ENCODE results near the gene LAMB2.
A peak's percentile ranks its signal among the peaks of the same experiment; 100 is the strongest.

LAMB2 gene

GRCh38 chr3:49166752-49167556 lies 34.1 kb upstream of the LAMB2 start:
- ATAC-seq (replicated peaks), result no peak
- Mint-ChIP-seq H3K36me3 (ENCODE audit: insufficient read depth) (peaks cover 21% of the 10 kb centered on the region), H3K9me3 (no peaks in the 10 kb centered on the region), H3K27me3 (no peaks in the 10 kb centered on the region), H3K27ac (peak overlapping the region; percentile 96 to 97), H3K4me1 (ENCODE audit: low read depth in 2 of 2) (peaks cover 21 to 31% of the 10 kb centered on the region in 2 donors), H3K4me3 (peak overlapping the region; percentile 97 to 99)
- DNase-seq, result no peak

GRCh38 chr3:49165771-49166751 lies 33.2 kb upstream of the LAMB2 start, which contains the start of gene CCDC71:
CCDC71 (minus strand) TSS chr3:49166331; CDS start chr3:49164208, 2,123 bp downstream.
- Mint-ChIP-seq H3K4me1 (ENCODE audit: low read depth in 2 of 2) (peaks cover 18 to 30% of the 10 kb centered on the region in 2 donors), H3K27me3 (no peaks in the 10 kb centered on the region), H3K27ac (peak within 1 kb of the TSS; percentile 96 to 97), H3K9me3 (no peaks in the 10 kb centered on the region), H3K36me3 (ENCODE audit: insufficient read depth) (peaks cover 26% of the 10 kb centered on the region), H3K4me3 (peak within 1 kb of the TSS; percentile 97 to 99)
- ATAC-seq (replicated peaks) (peak; percentile 83), DNase-seq (peak; percentile 62 to 70 (median 64))

GRCh38 chr3:49164983-49165720 lies 32.3 kb upstream of the LAMB2 start:
- DNase-seq (no peak), ATAC-seq (replicated peaks) (no peak)
- peak overlapping the region; percentile 96 to 97 for H3K27ac Mint-ChIP-seq
- H3K9me3 Mint-ChIP-seq, result no peaks in the 10 kb centered on the region
- H3K36me3 Mint-ChIP-seq (ENCODE audit: insufficient read depth), result peaks cover 27% of the 10 kb centered on the region
- H3K4me1 Mint-ChIP-seq (ENCODE audit: low read depth in 2 of 2), result peaks cover 15 to 28% of the 10 kb centered on the region in 2 donors
- H3K4me3 Mint-ChIP-seq, result peak overlapping the region; percentile 97 to 99
- no peaks in the 10 kb centered on the region for H3K27me3 Mint-ChIP-seq

- Mint-ChIP-seq H3K27me3 (no peaks in the 10 kb centered on the region), H3K36me3 (ENCODE audit: insufficient read depth) (peaks cover 32% of the 10 kb centered on the region), H3K9me3 (no peaks in the 10 kb centered on the region), H3K4me1 (ENCODE audit: low read depth in 2 of 2) (peaks cover 15 to 28% of the 10 kb centered on the region in 2 donors), H3K27ac (peak overlapping the region in 1 of 2 donors; percentile 97), H3K4me3 (no peak overlapping the region)
- no peak for DNase-seq
- ATAC-seq (replicated peaks), result no peak
Measured at GRCh38 chr3:49163609-49164008, 30.8 kb upstream of the LAMB2 start.

GRCh38 chr3:49162751-49163419 lies 30.0 kb upstream of the LAMB2 start:
- H3K27ac Mint-ChIP-seq, result no peak overlapping the region

GRCh38 chr3:49161808-49162530 lies 29.1 kb upstream of the LAMB2 start:
- no peak for ATAC-seq (replicated peaks)
- H3K36me3 Mint-ChIP-seq (ENCODE audit: insufficient read depth), result peaks cover 32% of the 10 kb centered on the region
- H3K27ac Mint-ChIP-seq, result no peak overlapping the region
- peaks cover 18 to 28% of the 10 kb centered on the region in 2 donors for H3K4me1 Mint-ChIP-seq (ENCODE audit: low read depth in 2 of 2)
- no peak for DNase-seq
- H3K4me3 Mint-ChIP-seq, result no peak overlapping the region
- H3K9me3 Mint-ChIP-seq, result no peaks in the 10 kb centered on the region
- H3K27me3 Mint-ChIP-seq, result no peaks in the 10 kb centered on the region

More at GRCh38 chr3:49162751-49163419, 30.0 kb upstream of the LAMB2 start:
- Mint-ChIP-seq H3K4me3 (no peak overlapping the region), H3K27me3 (no peaks in the 10 kb centered on the region), H3K9me3 (no peaks in the 10 kb centered on the region), H3K4me1 (ENCODE audit: low read depth in 2 of 2) (peaks cover 18 to 28% of the 10 kb centered on the region in 2 donors), H3K36me3 (ENCODE audit: insufficient read depth) (peaks cover 32% of the 10 kb centered on the region)
- DNase-seq, result no peak
- no peak for ATAC-seq (replicated peaks)

GRCh38 chr3:49161197-49161596 lies 28.3 kb upstream of the LAMB2 start:
- H3K4me1 Mint-ChIP-seq (ENCODE audit: low read depth in 2 of 2), result peaks cover 18 to 23% of the 10 kb centered on the region in 2 donors
- no peaks in the 10 kb centered on the region for H3K27me3 Mint-ChIP-seq
- H3K4me3 Mint-ChIP-seq, result no peak overlapping the region
- H3K27ac Mint-ChIP-seq, result no peak overlapping the region
- H3K9me3 Mint-ChIP-seq, result no peaks in the 10 kb centered on the region
- peaks cover 29% of the 10 kb centered on the region for H3K36me3 Mint-ChIP-seq (ENCODE audit: insufficient read depth)
- DNase-seq (no peak), ATAC-seq (replicated peaks) (no peak)

GRCh38 chr3:49158792-49159191 lies 25.9 kb upstream of the LAMB2 start:
- no peaks in the 10 kb centered on the region for H3K27me3 Mint-ChIP-seq
- H3K27ac Mint-ChIP-seq, result peak overlapping the region in 1 of 2 donors; percentile 73
- peaks cover 19% of the 10 kb centered on the region for H3K36me3 Mint-ChIP-seq (ENCODE audit: insufficient read depth)
- H3K4me3 Mint-ChIP-seq, result no peak overlapping the region
- no peaks in the 10 kb centered on the region for H3K9me3 Mint-ChIP-seq
- DNase-seq, result no peak
- ATAC-seq (replicated peaks), result no peak
- peaks cover 3% of the 10 kb centered on the region in 2 donors for H3K4me1 Mint-ChIP-seq (ENCODE audit: low read depth in 2 of 2)

GRCh38 chr3:49158103-49158709 lies 25.4 kb upstream of the LAMB2 start:
- DNase-seq (peak; percentile 49 to 60 (median 53)), ATAC-seq (replicated peaks) (peak; percentile 93)
- H3K4me1 Mint-ChIP-seq (ENCODE audit: low read depth in 2 of 2), result peaks cover 0 to 3% of the 10 kb centered on the region in 2 donors
- H3K9me3 Mint-ChIP-seq, result no peaks in the 10 kb centered on the region
- no peaks in the 10 kb centered on the region for H3K27me3 Mint-ChIP-seq
- H3K36me3 Mint-ChIP-seq (ENCODE audit: insufficient read depth), result peaks cover 13% of the 10 kb centered on the region
- peak overlapping the region in 1 of 2 donors; percentile 48 for H3K27ac Mint-ChIP-seq
- no peak overlapping the region for H3K4me3 Mint-ChIP-seq

- Mint-ChIP-seq H3K27ac (no peak overlapping the region), H3K4me3 (no peak overlapping the region), H3K36me3 (ENCODE audit: insufficient read depth) (peaks cover 11% of the 10 kb centered on the region), H3K9me3 (no peaks in the 10 kb centered on the region), H3K4me1 (ENCODE audit: low read depth in 2 of 2) (peaks cover 0 to 3% of the 10 kb centered on the region in 2 donors), H3K27me3 (no peaks in the 10 kb centered on the region)
- no peak for DNase-seq
- ATAC-seq (replicated peaks), result no peak
Measured at GRCh38 chr3:49157289-49157688, 24.4 kb upstream of the LAMB2 start.

GRCh38 chr3:49153349-49153912 lies 20.6 kb upstream of the LAMB2 start:
- Mint-ChIP-seq H3K27me3 (no peaks in the 10 kb centered on the region), H3K9me3 (no peaks in the 10 kb centered on the region), H3K36me3 (ENCODE audit: insufficient read depth) (no peaks in the 10 kb centered on the region), H3K27ac (peak overlapping the region in 1 of 2 donors; percentile 49), H3K4me1 (ENCODE audit: low read depth in 2 of 2) (peaks cover 0 to 3% of the 10 kb centered on the region in 2 donors), H3K4me3 (no peak overlapping the region)
- DNase-seq (no peak), ATAC-seq (replicated peaks) (no peak)
